Keratinocyte (primary cell): Measurements from ENCODE around the gene BUB1. TPM values are rescaled to one million over a fixed set of nuclear protein-coding genes. Genes with fewer than 3 reads are reported as not detected.

Source experiments
- DNase-seq: peaks from one replicate; pipeline ENCODE4 v3.0.0-alpha.2; 2011; ENCODE audit warnings: low read depth, missing footprints, low spot score
- FAIRE-seq: peaks from 2 replicates; lab custom pipeline; 2011; peaks lifted over from hg19 to GRCh38; lab: Jason Lieb, UNC
- H2AFZ ChIP-seq: 2 replicates; pipeline ENCODE4 v1.6.0; 2012; ENCODE audit warnings: low read length, control low read depth, inconsistent platforms; ENCODE audit not compliant: control insufficient read depth
- H3K27ac ChIP-seq: 2 replicates; pipeline ENCODE4 v1.5.1; 2011; ENCODE audit warnings: low read length; ENCODE audit not compliant: control insufficient read depth, insufficient read depth
- H3K27me3 ChIP-seq: 3 replicates; pipeline ENCODE4 v1.6.0; 2011; ENCODE audit warnings: low read length; ENCODE audit not compliant: control insufficient read depth, insufficient read depth; ENCODE audit errors: extremely low read depth
- H3K36me3 ChIP-seq, 2 experiments: 2 replicates in 1 of 2; 3 replicates in 1 of 2; pipeline ENCODE4 v1.5.1; 2011; ENCODE audit warnings: low read length in 2 of 2, mild to moderate bottlenecking in 1 of 2; ENCODE audit not compliant: control insufficient read depth in 2 of 2, insufficient read depth in 2 of 2; ENCODE audit errors: extremely low read depth in 1 of 2
- H3K4me1 ChIP-seq: 3 replicates; pipeline ENCODE4 v1.5.1; 2011; ENCODE audit warnings: low read length; ENCODE audit not compliant: control insufficient read depth, insufficient read depth; ENCODE audit errors: extremely low read depth
- H3K4me2 ChIP-seq: 3 replicates; pipeline ENCODE4 v1.6.0; 2011; ENCODE audit warnings: low read depth, low read length; ENCODE audit not compliant: control insufficient read depth, insufficient read depth; ENCODE audit errors: extremely low read depth
- H3K4me3 ChIP-seq, 3 experiments: fragments of 200-600 bp in 1 of 3; sonication (generic) in 1 of 3; 2 replicates in 2 of 3; 3 replicates in 1 of 3; pipeline ENCODE4 v1.5.1; 2011 to 2016; ENCODE audit warnings: low read length in 3 of 3, mild to moderate bottlenecking in 3 of 3, control low read depth in 2 of 3, inconsistent platforms in 1 of 3, low read depth in 1 of 3, mixed read lengths in 1 of 3, mixed run types in 1 of 3, moderate library complexity in 1 of 3; ENCODE audit not compliant: control insufficient read depth in 2 of 3, insufficient read depth in 2 of 3; ENCODE audit errors: extremely low read depth in 1 of 3
- H3K79me2 ChIP-seq: 2 replicates; pipeline ENCODE4 v1.6.0; 2012; ENCODE audit warnings: low read length; ENCODE audit not compliant: control insufficient read depth, insufficient read depth
- H3K9ac ChIP-seq: 3 replicates; pipeline ENCODE4 v1.6.0; 2011; ENCODE audit warnings: low read length; ENCODE audit not compliant: control insufficient read depth, insufficient read depth; ENCODE audit errors: extremely low read depth
- H3K9me1 ChIP-seq: 3 replicates; pipeline ENCODE4 v1.6.0; 2011; ENCODE audit warnings: low read length; ENCODE audit not compliant: control insufficient read depth, insufficient read depth; ENCODE audit errors: extremely low read depth
- H3K9me3 ChIP-seq: 2 replicates; pipeline ENCODE4 v1.5.1; 2012; ENCODE audit warnings: low read depth, low read length; ENCODE audit not compliant: control insufficient read depth
- H4K20me1 ChIP-seq: 3 replicates; pipeline ENCODE4 v1.6.0; 2011; ENCODE audit warnings: low read length; ENCODE audit not compliant: control insufficient read depth, insufficient read depth; ENCODE audit errors: extremely low read depth
- CTCF ChIP-seq, 3 experiments: IDR thresholded peaks in 1 of 3; conservative IDR thresholded peaks in 1 of 3; optimal IDR thresholded peaks in 1 of 3; 2 replicates in 2 of 3; 3 replicates in 1 of 3; pipeline versions ENCODE3 to v1.5.1; 2011; ENCODE audit warnings: low read length in 3 of 3, mild to moderate bottlenecking in 3 of 3, moderate library complexity in 2 of 3, control low read depth in 1 of 3, inconsistent platforms in 1 of 3; ENCODE audit not compliant: insufficient read depth in 2 of 3; ENCODE audit errors: extremely low read depth in 1 of 3
- EZH2 ChIP-seq: IDR thresholded peaks from one replicate; pipeline ENCODE4 v1.6.1; 2012; ENCODE audit warnings: inconsistent platforms, mild to moderate bottlenecking, low read length, moderate library complexity
- dilution Hi-C: fragments of 300-500 bp; cut with MboI; formaldehyde crosslinking; loops from one replicate; pipeline ENCODE4 v1.7.0; 2020; ENCODE audit warnings: low sequenced_read_pairs; ENCODE audit not compliant: extremely low pct_ligation_motif_present
- polyA plus RNA-seq, 5 experiments: library from polyadenylated mRNA; depleted of rRNA in 3 of 5; stranded (reverse) in 3 of 5; stranded (forward) in 1 of 5; unstranded in 1 of 5; fragments of >200 nt; gene quantifications; 1 replicate in 1 of 5; 2 replicates in 3 of 5; 3 replicates in 1 of 5; pipeline versions ENCODE4 v1.2.1 to v1.2.3, GENCODE V29; 2011 to 2012; ENCODE audit warnings: missing spikeins in 2 of 5, low read depth in 1 of 5, low replicate concordance in 1 of 5

BUB1 gene
- polyA plus RNA-seq, 1 donor (not counting 4 experiments of a cell fraction or from before 2014, with no cell fraction given): 24.7 TPM

- H3K27me3 ChIP-seq: peaks cover 9% of the 10 kb centered on the region
- H3K36me3 ChIP-seq: no peaks in the 10 kb centered on the region
- FAIRE-seq (no peak), DNase-seq (no peak)
- no peaks in the 10 kb centered on the region for H3K9me1 ChIP-seq
- H3K4me2 ChIP-seq: no peak overlapping the region
- H3K79me2 ChIP-seq: no peaks in the 10 kb centered on the region
- dilution Hi-C loops: no loop called here
- TF ChIP-seq EZH2 (no peak), CTCF (optimal IDR thresholded peaks at IDR 0.05 in 1 of 3, IDR thresholded peaks at IDR 0.05 in 1 of 3, conservative IDR thresholded peaks at IDR 0.05 in 1 of 3; ENCODE audit: extremely low read depth in 1 of 3, insufficient read depth in 2 of 3, low read length in 3 of 3) (no peak)
- no peak overlapping the region for H3K4me3 ChIP-seq
- no peak overlapping the region for H3K9ac ChIP-seq
- no peaks in the 10 kb centered on the region for H4K20me1 ChIP-seq
- no peak overlapping the region for H2AFZ ChIP-seq
- no peaks in the 10 kb centered on the region for H3K9me3 ChIP-seq
- peaks cover 6% of the 10 kb centered on the region for H3K4me1 ChIP-seq
- H3K27ac ChIP-seq: no peak overlapping the region
Observed at GRCh38 chr2:110718990-110719389, 41.1 kb upstream of the BUB1 start.

- dilution Hi-C loops: no loop called here
- H3K9ac ChIP-seq: no peak overlapping the region
Observed at GRCh38 chr2:110718382-110718781, 40.5 kb upstream of the BUB1 start.

More at GRCh38 chr2:110718382-110718781, 40.5 kb upstream of the BUB1 start:
- TF ChIP-seq CTCF (optimal IDR thresholded peaks at IDR 0.05 in 1 of 3, IDR thresholded peaks at IDR 0.05 in 1 of 3, conservative IDR thresholded peaks at IDR 0.05 in 1 of 3; ENCODE audit: extremely low read depth in 1 of 3, insufficient read depth in 2 of 3, low read length in 3 of 3): no peak
- no peak for TF ChIP-seq EZH2
- no peak for DNase-seq
- no peaks in the 10 kb centered on the region for H3K79me2 ChIP-seq
- H3K4me3 ChIP-seq: no peak overlapping the region
- FAIRE-seq: no peak
- H3K4me1 ChIP-seq: peaks cover 11% of the 10 kb centered on the region
- no peaks in the 10 kb centered on the region for H3K36me3 ChIP-seq
- peaks cover 7% of the 10 kb centered on the region for H3K27me3 ChIP-seq
- no peaks in the 10 kb centered on the region for H3K9me3 ChIP-seq
- H3K9me1 ChIP-seq: no peaks in the 10 kb centered on the region
- H2AFZ ChIP-seq: no peak overlapping the region
- H3K27ac ChIP-seq: no peak overlapping the region
- H3K4me2 ChIP-seq: no peak overlapping the region
- no peaks in the 10 kb centered on the region for H4K20me1 ChIP-seq
